GM21515 (cell line): ENCODE data around the gene ALDH1A1.
"Not testable (repeated sequence)": the region's sequence is repeated elsewhere in the genome, so short reads cannot be mapped to it uniquely, and the experiment has no call there.

Experiments
- ATAC-seq: cut with Tn5 transposase; IDR thresholded peaks from one replicate; pipeline ENCODE4 v1.9.1; 2021; ENCODE audit not compliant: unreplicated experiment

ALDH1A1 gene

DNA sequence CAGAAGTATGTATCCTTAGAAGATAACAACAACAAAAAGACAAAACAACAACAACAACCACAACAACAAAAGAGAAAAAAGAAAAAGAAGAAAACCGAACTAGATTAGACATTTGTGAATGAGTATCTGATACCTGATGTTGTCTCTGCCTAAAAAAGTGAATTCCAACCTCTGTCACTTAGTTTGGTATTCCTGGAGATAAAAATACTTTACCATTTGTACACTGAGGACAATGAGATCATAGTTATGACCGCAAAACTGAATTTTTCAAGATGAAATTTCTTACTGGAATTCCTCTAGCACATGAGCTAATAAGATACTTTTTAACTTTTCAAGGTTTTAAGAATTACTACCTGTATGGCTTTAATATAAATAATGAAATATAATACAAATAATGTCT lies 54.5 kb downstream of the ALDH1A1 start:
- no peak for ATAC-seq

DNA sequence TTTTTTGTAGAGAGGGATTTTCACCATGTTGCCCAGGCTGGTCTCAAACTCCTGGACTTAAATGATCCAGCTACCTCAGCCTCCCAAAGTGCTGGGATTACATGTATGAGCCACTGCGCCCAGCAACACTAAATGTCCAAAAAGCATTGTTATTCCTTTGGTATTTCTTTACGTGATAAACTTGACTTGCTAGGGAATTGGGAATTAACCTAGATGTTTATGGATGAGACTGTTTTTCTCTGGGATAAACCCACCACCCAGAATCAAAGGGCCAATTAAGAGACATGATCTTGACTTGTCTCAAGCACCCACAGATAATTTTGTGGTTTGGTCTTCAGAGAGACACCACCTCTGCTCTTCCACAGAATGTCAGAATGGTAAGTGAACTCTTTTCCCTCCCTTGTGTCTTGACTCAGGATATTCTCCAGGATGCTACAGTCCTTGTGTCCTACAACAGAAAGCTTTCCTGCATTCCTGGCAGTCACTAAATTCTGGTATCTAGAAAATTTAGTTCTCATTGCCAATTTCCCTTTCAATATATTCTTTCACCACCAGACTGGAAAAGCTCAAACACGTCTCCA lies 55.7 kb downstream of the ALDH1A1 start:
- ATAC-seq, result no peak

DNA sequence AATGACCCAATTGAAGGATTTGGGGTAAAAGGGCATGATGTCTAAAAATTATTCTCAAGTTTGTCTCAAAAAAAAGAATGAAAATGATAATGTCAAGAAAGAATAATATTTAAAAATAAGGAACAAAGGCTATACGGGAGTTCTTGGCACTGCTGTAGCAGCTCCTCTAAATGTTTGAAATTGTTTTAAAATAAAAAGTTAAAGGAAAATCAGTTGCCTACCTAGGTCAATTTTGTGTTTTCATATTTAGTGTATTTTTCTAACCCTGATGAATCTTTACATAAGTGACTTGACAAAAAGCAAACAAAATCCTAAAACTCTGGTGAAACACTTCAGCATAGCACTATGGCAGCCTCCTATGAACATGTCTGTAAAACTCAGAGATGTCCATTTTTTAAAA lies 56.4 kb downstream of the ALDH1A1 start:
- ATAC-seq, result no peak

DNA sequence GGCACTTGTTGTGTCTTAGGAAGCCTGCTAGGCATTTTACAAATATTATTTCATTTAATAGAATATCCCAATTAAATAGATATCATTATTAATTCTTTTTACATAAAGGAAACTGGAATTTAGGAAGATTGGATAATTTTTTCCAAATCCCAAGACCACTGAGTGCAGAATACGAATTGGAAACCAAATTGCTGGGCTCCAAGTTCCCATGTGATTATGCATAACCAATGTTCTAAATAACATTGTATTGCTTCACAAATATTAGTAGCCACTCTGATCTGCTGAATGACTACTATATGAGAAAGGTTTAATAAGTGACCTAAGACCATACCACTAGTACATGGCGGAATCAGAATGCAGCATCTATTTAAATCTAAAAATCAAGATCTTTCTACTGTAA lies 57.7 kb downstream of the ALDH1A1 start:
- no peak for ATAC-seq

DNA sequence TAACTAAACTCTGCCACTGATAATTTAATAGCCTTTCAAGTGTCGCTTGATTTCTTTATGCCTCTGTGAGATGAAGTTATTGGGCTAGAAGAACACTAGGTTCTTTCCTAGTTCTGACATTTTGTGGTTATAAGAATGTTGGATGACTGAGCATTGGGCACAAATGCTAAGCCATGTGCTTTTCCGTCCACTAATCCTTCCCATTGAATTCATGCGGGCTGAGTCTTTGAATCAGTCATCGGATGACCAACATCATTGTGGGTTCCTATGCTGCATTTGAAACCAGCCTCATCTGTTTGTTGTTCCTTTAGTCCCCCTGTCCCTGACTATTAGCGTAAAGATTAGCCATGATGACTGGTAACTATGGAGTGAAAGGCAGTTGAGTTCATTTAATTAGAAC lies 58.5 kb downstream of the ALDH1A1 start:
- ATAC-seq, result no peak

DNA sequence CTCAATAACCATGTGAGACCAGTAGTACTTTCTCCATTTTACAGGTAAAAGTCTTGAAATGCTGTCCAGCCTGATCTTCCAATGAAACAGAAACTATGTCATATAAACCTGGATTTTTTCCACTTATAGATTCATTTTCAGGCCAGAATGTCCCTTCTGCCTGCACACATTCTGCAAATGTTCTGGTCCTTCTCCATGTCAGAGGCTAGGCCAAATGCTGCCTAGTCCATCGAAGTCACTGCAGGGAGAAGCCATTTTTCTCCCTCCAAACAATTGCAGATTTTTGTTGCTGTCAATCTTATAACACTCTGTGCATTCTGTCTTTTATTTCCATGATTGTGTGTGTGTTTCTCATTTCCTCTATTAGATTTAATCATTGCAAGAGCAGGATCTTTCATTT lies 59.4 kb downstream of the ALDH1A1 start:
- no peak for ATAC-seq

DNA sequence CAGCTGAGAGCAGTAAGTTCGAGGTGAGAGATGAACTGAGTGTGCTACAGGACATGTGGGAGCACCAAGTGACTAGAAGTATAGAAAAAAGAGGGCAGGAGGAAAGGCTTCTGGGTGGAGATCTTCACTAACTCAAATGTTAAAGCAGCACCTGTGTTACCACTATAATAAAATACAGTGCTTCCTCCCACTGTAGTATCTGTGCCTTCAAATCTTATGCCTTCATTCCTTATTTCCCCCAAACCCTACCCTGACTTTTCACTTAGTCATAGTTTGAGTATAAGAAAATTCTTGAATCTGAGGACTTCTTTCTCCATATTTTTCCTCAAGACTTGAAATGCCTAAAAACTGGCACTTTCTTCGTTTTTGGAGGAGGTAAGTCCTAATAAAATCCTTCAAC lies 61.8 kb downstream of the ALDH1A1 start:
- no peak for ATAC-seq

DNA sequence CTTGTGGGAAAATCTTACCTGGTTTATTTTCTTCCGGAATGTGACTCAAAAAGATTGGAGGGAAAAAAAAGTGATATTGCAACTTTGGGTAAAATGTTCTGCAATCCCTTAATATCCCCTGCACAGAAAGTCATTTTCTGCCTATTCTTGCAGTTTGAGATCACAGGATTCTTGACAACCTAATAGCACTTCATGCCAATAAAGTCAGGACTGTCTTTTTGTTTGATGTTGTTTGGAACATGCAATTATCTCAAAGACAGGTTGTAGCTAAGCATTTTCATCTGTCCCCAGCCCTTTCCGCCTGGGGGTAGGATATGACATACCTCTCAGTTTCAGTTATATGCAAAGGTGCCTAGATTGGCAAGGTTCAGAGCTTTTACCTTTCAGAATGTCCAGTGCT lies 63.9 kb downstream of the ALDH1A1 start:
- no peak for ATAC-seq

DNA sequence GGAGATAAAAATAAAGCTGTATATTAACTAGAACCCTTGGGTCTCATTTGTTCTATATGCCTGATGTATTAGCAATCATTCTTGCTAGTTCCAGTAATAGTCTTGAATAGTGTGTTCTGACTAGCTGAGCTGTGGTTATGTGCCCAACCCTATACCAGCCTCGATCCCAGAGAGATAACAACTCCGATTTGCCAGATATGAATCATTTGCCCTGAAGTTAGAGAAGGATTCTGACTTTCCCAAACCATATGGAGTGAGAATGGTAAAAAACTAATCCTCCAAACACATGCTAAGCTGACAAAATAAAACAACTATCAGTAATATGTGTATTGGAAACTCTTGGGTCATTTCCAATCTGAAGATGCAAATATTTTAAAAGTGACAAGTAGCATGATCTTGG lies 64.8 kb downstream of the ALDH1A1 start:
- no peak for ATAC-seq

DNA sequence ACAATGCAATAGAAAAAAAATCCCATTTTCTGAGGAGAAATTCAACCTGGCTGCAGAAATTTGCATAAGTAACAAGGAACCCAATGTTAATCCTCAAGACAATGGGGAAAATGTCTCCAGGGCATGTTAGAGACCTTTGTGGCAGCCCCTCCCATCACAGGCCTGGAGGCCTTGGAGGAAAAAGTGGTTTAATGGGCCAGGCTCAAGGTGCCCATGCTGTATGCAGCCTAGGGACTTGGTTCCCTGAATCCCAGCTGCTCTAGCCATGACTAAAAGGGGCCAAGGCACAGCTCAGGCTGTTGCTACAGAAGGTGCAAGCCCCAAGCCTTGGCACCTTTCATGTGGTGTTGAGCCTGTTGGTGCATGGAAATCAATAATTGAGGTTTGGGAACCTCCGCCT lies 66.5 kb downstream of the ALDH1A1 start:
- ATAC-seq, result no peak

DNA sequence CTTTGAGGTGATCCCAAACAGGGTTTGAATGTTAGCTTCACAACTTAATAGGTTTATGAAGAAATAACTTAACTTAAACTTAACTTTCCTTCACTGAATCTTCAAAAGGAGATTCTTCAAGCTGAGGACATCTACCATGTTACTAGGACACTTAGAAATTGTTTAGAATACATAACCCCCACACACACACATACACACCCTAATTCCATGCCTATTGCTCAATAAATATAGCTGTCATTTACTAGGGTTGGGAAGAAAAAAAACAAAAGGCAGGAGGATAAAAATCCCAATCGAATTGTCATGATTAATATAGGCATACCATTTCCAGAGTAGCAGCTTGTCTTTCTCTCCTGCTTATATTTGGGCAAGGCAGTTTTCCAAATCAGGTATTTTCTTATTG lies 68.3 kb downstream of the ALDH1A1 start:
- no peak for ATAC-seq

DNA sequence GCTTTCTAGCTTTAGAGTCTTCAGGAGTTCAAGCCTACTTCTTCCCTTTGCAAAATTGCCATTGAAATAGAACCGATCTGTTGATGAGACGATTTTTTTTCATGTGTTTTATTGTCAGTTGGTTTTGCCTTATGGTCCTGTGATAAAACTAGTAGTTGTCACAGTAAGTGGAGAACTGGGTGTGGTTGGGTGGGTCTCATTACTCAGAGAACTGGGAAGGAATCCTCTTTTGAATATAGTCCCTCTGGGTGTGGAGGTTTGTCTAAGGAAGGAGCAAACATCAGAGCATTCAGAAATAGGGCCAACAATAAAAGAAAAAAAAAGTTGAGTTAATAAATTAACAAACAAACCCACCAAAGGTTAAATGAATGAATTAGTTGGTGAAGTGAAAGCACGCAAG lies 69.0 kb downstream of the ALDH1A1 start:
- ATAC-seq, result no peak

DNA sequence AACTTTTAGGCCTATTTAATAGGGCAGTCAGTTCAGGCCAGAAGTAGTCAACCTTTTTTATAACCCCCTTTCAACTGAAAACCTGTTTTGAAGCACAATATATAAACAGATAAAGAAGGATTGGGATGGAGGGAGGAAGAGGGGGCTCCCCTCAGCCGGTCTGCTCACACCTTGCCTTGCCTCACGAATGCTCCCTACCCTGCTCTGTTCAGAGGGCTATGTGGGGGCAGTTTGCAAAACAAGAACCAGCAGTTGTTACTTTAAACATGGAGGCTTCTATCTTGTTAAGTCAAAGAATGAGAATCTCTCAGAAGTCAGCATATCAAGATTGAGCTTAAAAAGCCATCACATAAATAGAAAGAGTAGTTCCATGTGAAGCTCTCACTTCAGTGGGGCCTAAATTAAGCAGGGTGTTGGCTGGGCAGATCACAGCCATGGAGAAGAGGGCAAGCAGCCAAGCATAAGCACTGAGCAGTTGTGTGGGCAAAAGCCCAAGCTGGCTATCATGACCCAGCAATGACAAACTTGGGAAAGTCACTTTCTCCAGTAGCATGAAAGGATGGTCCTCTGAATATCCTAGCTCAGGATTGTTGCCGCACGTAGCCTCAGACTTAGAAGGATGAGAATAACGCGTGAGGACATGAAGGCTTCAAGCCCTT lies 70.6 kb downstream of the ALDH1A1 start:
- no peak for ATAC-seq

DNA sequence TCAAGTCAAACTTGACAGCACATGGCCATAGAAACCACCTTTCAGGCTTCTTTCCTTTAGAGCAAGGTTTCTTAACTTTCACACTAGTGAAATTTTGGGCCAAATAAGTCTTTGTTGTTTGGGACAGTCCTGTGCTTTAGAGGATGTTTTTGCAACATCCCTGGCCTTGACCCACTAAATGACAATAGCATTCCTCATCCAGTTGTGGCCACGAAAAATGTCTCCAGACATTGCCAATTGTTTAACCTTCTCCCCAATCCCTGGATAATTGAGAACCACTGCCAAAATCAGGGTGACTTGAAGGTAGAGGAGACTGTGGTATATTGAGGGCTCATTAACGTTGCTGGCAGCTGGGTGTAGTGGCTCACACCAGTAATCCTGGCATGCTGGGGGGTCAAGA lies 72.0 kb downstream of the ALDH1A1 start:
- no peak for ATAC-seq

DNA sequence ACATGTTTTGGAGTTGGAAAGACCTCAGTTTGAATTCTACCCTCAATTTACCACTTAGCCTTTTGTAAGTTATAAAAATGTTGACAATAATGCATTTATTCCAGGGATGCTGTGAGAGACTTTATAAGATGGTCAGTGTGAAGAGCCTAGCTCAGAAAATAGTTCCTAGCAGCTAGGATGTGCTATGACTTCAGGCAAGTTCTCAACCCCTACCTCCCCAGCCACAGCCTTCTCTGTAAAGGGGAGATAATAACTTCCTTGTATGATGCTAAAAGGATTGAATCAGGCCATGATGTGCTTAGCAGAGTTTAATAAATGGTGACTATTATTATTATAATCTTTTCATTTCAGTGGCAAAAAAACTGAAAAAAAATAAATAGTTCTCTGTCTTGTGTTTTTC lies 77.6 kb downstream of the ALDH1A1 start:
- ATAC-seq, result no peak

DNA sequence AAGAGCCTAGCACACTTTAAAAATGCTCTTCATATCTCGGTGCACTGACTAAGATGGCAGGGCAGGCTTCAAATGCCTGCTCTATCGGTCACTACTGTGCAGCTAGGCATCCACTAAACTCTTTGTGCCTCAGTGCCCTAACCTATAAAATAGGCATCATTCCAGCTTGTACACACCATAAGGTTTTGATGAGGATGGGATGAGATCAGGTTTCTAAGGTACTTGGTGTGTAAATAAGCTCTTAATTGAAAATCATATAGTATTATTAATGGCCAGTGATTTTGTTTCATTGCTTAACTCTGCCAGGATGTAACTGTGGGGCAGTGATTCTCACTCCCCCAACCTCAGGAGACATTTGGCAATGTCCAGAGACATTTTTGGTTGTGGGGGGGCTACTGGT lies 78.5 kb downstream of the ALDH1A1 start:
- no peak for ATAC-seq

DNA sequence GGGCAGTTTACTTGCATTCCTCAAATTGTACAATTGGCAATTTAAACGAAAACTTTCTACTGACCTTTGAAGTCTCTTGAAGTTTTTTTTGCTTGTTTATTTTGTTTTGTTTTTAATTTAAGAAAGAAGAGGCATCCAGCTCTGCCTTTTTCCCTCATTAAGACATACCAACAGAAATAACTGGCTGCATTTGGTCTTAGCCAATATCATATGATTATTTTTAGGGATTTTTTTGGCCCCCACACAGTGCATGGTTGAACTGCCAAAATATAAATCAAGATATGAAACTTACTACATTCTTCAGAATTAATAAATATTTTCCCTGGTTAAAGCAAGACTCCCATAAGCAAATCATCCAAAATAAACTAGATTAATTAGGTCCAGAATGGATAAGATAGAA lies 79.4 kb downstream of the ALDH1A1 start:
- no peak for ATAC-seq

DNA sequence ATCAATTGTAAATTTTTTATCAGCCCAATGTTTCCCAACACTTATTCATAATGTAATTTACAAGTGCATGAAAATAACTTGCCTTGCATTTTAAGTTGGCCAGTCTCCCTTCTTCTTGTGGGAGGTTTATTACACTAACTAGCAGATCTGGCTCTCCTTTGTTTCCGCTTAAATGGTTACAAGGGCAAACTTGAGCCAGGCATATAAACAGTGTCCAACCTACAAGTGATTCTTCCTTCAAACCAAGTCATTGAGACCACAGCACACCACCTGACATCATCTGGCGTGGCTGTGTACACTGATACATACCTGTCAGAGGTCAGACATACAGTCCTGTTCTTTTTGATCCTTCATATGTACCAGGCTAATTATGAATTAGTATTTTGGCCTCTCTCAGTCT lies 80.1 kb downstream of the ALDH1A1 start:
- ATAC-seq, result no peak

DNA sequence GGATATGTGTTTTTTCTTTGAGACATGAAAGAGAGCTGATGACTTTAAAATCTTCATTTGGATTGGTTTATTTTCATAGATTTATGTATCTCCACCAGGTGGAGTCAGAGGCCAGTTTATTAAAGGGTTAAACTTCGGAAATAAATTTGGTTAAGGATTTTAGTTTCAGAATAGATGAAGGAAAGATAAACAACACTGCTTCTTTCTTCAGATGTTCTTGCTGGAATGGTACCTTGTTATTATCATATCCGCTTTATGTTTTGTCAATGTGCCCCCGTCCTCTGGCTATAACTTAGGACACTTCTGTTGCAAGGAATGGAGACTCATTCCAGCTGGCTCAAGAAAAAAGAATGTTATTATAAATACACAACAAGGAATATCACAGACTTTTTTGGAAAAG lies 81.2 kb downstream of the ALDH1A1 start:
- no peak for ATAC-seq

DNA sequence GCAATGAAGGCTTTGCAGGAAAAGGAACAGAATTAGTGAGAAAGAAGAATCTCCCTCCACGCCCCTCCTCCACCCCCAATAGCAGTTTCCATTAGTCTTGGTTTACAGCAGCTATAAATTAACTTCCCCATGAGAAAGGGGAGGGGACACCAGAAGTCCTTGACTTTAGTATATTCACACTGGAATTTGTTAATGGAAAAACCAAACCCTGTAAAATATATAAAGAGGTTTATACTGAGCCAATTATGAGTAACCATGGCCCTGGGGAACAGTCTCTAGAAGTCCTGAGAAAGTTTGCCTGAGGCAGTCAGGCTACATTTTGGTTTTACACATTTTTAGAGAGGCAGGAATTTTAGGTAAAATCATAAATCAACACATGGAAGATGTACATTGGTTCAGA lies 88.5 kb downstream of the ALDH1A1 start:
- no peak for ATAC-seq

DNA sequence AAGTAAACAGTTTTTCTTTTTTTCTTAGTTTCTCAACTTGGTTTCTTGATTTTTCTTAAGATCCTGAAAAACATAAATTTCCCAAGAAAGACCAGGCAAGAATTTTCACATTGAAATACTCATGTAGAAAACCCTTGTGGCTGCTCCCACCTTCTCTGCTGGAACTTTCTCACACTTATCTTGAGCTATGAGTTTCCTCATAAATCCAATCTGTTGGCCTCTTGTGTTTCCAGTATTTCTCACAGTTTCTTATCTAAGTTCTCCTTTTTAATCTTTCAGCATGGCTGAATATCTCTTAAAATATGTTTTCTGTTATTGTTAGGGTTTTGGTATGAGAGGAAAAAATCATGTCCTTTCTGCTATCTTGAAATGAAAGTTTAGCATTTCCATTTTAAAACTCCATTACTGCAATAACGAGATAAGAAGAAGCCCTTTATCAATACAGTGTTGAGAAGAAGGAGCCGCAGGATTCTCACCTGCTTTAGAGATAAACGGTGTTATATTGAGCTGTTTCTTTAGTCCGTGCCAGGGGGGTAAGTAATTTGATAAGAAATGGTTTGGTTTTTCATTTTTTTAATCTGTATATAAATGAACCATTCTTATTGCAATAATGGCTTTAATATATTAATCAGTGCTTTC lies 89.3 kb downstream of the ALDH1A1 start:
- ATAC-seq, result no peak

DNA sequence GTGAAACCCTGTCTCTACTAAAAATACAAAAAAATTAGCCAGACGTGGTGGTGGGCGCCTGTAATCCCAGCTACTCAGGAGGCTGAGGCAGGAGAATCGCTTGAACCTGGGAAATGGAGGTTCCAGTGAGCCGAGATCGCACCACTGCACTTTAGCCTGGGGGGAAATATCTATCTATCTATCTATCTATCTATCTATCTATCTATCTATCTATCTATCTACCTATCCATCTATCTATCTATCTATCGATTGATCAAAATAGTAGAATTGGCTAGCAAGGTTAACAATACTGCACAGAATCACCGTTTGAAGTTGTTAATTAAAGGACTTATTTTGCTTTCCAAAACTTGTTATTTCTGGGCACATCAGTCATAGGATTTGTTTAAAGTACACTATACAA lies 90.1 kb downstream of the ALDH1A1 start:
- not testable (repeated sequence) for ATAC-seq
